Thyroid gland (tissue), 4 donors: ENCODE data around the gene KRT73. TPM values are rescaled to one million over a fixed set of nuclear protein-coding genes. Genes with fewer than 3 reads are reported as not detected.

Experiments
- DNase-seq, 2 donors: peaks; one replicate each; pipeline ENCODE4 v3.0.0-alpha.2; 2019
- H3K27ac ChIP-seq, 3 donors: fragments of 200-600 bp; sonication (generic); 1 replicate in 2 of 3; 2 replicates in 1 of 3; pipeline ENCODE4 v1.5.1; 2016 to 2019; ENCODE audit warnings: mild to moderate bottlenecking in 1 of 3, moderate library complexity in 1 of 3
- H3K27me3 ChIP-seq: fragments of 200-600 bp; sonication (generic); one replicate; pipeline ENCODE4 v1.5.1; 2019
- H3K36me3 ChIP-seq, 2 donors: fragments of 200-600 bp; sonication (generic); one replicate each; pipeline ENCODE4 v1.5.1; 2016 to 2019
- H3K4me1 ChIP-seq, 2 donors: fragments of 200-600 bp; sonication (generic); one replicate each; pipeline ENCODE4 v1.5.1; 2017 to 2019
- H3K4me3 ChIP-seq, 3 donors: fragments of 200-600 bp; sonication (generic); replicated peaks in 1 of 3; 1 replicate in 2 of 3; 2 replicates in 1 of 3; pipeline ENCODE4 v1.5.1; 2016; ENCODE audit warnings: mild to moderate bottlenecking in 1 of 3
- H3K9me3 ChIP-seq: fragments of 200-600 bp; sonication (generic); one replicate; pipeline ENCODE4 v1.5.1; 2017
- CTCF ChIP-seq, 6 experiments: fragments of 200-600 bp in 3 of 6; fragments of 450-650 bp in 3 of 6; sonication (generic) in 3 of 6; IDR thresholded peaks; one replicate each; pipeline ENCODE4 v1.5.1; 2016 to 2019; ENCODE audit warnings: antibody characterized with exemption in 6 of 6, mild to moderate bottlenecking in 2 of 6, inconsistent platforms in 1 of 6, moderate library complexity in 1 of 6
- POLR2A ChIP-seq, 2 donors: fragments of 450-650 bp; IDR thresholded peaks; one replicate each; pipeline ENCODE4 v1.6.1; 2017; ENCODE audit warnings: antibody characterized with exemption in 2 of 2, mild to moderate bottlenecking in 2 of 2, moderate library complexity in 1 of 2
- WGBS, 2 donors: methylation state at CpG; one replicate each; pipeline ENCODE4 v1.1.5; 2017; 5-methylcytosine and 5-hydroxymethylcytosine counted together
- intact Hi-C: fragments of 100-400 bp; cut with DNase I; formaldehyde crosslinking; loops from one replicate; pipeline ENCODE4 v1.15.1; 2023
- total RNA-seq, 4 donors: library from RNA; depleted of rRNA; stranded (reverse); fragments of >200 nt; gene quantifications; one replicate each; pipeline ENCODE4 v1.2.3, GENCODE V29; 2016

Gene KRT73
- total RNA-seq, 4 donors from 2014 or later, result not detected

GRCh38 chr12:52575256-52575655 lies 43.1 kb downstream of the KRT73 start:
- no peak for DNase-seq
- intact Hi-C loops, result no loop called here
- no peak for TF ChIP-seq CTCF (IDR thresholded peaks at IDR 0.05)
- TF ChIP-seq POLR2A (IDR thresholded peaks at IDR 0.05), result no peak
- H3K27me3 ChIP-seq, result no peaks in the 10 kb centered on the region
- 94 to 95% methylated on average over 7 to 9 of the region's 9 CpGs for WGBS, 2 donors
- peaks cover 6 to 14% of the 10 kb centered on the region in 2 donors for H3K4me1 ChIP-seq
- H3K9me3 ChIP-seq, result no peaks in the 10 kb centered on the region
- H3K27ac ChIP-seq, result no peak overlapping the region
- H3K36me3 ChIP-seq, result no peaks in the 10 kb centered on the region
- H3K4me3 ChIP-seq, result no peak overlapping the region

- no peak within 1 kb of the TSS for H3K27ac ChIP-seq
- 83 to 98% methylated on average over 2 to 3 of the region's 3 CpGs for WGBS, 2 donors
- intact Hi-C loops, result no loop called here
Measured at GRCh38 chr12:52573743-52574142, 44.6 kb downstream of the KRT73 start, which contains the start of gene KRT74. TSS of gene KRT74 (minus strand) at chr12:52573843. CDS start at chr12:52573777, 66 bp downstream.

GRCh38 chr12:52573306-52573705 lies 45.1 kb downstream of the KRT73 start:
- whole genome bisulfite sequencing, 2 donors, result 95 to 98% methylated on average over 14 to 15 of the region's 15 CpGs
- DNase-seq, result no peak

More at GRCh38 chr12:52573743-52574142, 44.6 kb downstream of the KRT73 start, which contains the start of gene KRT74:
- H3K27me3 ChIP-seq, result no peaks in the 10 kb centered on the region
- H3K4me1 ChIP-seq, result no peaks in the 10 kb centered on the region
- no peak for TF ChIP-seq POLR2A (IDR thresholded peaks at IDR 0.05)
- no peak for TF ChIP-seq CTCF (IDR thresholded peaks at IDR 0.05)
- H3K4me3 ChIP-seq, result no peak within 1 kb of the TSS
- no peaks in the 10 kb centered on the region for H3K9me3 ChIP-seq
- H3K36me3 ChIP-seq, result no peaks in the 10 kb centered on the region
- no peak for DNase-seq

GRCh38 chr12:52570511-52570910 lies 47.8 kb downstream of the KRT73 start:
- H3K27ac ChIP-seq, result no peak overlapping the region
- 88 to 99% methylated on average over 7 to 9 of the region's 10 CpGs for WGBS, 2 donors
- no peaks in the 10 kb centered on the region for H3K27me3 ChIP-seq
- H3K4me3 ChIP-seq, result no peak overlapping the region
- no peaks in the 10 kb centered on the region for H3K9me3 ChIP-seq
- no peak for TF ChIP-seq CTCF (IDR thresholded peaks at IDR 0.05)
- no peak for TF ChIP-seq POLR2A (IDR thresholded peaks at IDR 0.05)
- H3K36me3 ChIP-seq, result no peaks in the 10 kb centered on the region
- DNase-seq, result no peak
- peaks cover under 1 to 1% of the 10 kb centered on the region in 2 donors for H3K4me1 ChIP-seq
- intact Hi-C loops, result no loop called here

More at GRCh38 chr12:52573306-52573705, 45.1 kb downstream of the KRT73 start:
- no peaks in the 10 kb centered on the region for H3K36me3 ChIP-seq
- intact Hi-C loops, result no loop called here
- no peaks in the 10 kb centered on the region for H3K4me1 ChIP-seq
- H3K4me3 ChIP-seq, result no peak overlapping the region
- H3K27me3 ChIP-seq, result no peaks in the 10 kb centered on the region
- H3K27ac ChIP-seq, result no peak overlapping the region
- H3K9me3 ChIP-seq, result no peaks in the 10 kb centered on the region
- TF ChIP-seq POLR2A (IDR thresholded peaks at IDR 0.05) (no peak), CTCF (IDR thresholded peaks at IDR 0.05) (no peak)

- TF ChIP-seq CTCF (IDR thresholded peaks at IDR 0.05) (no peak), POLR2A (IDR thresholded peaks at IDR 0.05) (no peak)
- no peaks in the 10 kb centered on the region for H3K36me3 ChIP-seq
- no peaks in the 10 kb centered on the region for H3K9me3 ChIP-seq
- H3K27me3 ChIP-seq, result no peaks in the 10 kb centered on the region
- intact Hi-C loops, result no loop called here
- no peak overlapping the region for H3K27ac ChIP-seq
- 96 to 97% methylated on average over 12 of the region's 12 CpGs for WGBS, 2 donors
- no peak overlapping the region for H3K4me3 ChIP-seq
- no peak for DNase-seq
- peaks cover 6 to 16% of the 10 kb centered on the region in 2 donors for H3K4me1 ChIP-seq
Measured at GRCh38 chr12:52568111-52568510, 50.2 kb downstream of the KRT73 start.
